Measurements from ENCODE around the gene CUL4A.

GRCh38 chr13:113202912-113203311 lies 6.5 kb upstream of the CUL4A start:
- TF ChIP-seq CTCF (IDR thresholded peaks at IDR 0.05; ENCODE audit: poor library complexity, severe bottlenecking) (no peak), RAD21 (conservative IDR thresholded peaks at IDR 0.05) (no peak), EP300 (conservative IDR thresholded peaks at IDR 0.05; ENCODE audit: poor library complexity, severe bottlenecking) (no peak), EZH2 (IDR thresholded peaks at IDR 0.05; ENCODE audit: borderline replicate concordance, insufficient read depth, low read length, poor library complexity, severe bottlenecking) (no peak), MXI1 (conservative IDR thresholded peaks at IDR 0.05; ENCODE audit: poor library complexity, severe bottlenecking) (no peak), REST (IDR thresholded peaks at IDR 0.05; ENCODE audit: borderline replicate concordance) (no peak), TAF1 (IDR thresholded peaks at IDR 0.05; ENCODE audit: low read depth) (no peak), POLR2AphosphoS5 (IDR thresholded peaks at IDR 0.05) (no peak), SMC3 (conservative IDR thresholded peaks at IDR 0.05; ENCODE audit: poor library complexity) (no peak)
